Measurements from ENCODE around the gene PODN.

DNA sequence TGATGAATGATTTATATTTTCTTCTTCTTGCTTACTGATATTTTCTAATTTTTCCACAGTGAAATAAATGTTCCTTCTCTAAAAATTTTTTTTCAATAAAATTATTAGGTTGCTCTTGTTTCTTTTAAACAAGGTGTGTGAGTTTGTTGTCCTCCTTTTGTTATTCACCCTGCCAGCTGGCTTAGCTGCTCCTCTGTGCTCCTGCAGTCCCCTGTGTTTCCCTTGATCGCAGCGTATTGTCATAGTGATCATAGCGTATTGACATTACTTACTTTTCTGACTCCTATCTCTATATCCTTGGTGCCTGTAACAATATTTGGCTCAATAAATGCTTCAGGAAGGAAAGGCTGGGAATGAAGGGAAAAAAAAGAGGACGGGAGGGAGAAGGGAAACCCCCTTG is 24.9 kb upstream of the PODN start:
- no peak for TF ChIP-seq CTCF (IDR thresholded peaks at IDR 0.05; ENCODE audit: low read length)
- TF ChIP-seq EZH2 (IDR thresholded peaks at IDR 0.05; ENCODE audit: borderline replicate concordance, low read length) = no peak

Data from OCI-LY1 (cell line).